Trophoblast cell (in vitro differentiated cells and primary cell): Measurements from ENCODE around the gene ABCB1.

Source experiments
- DNase-seq, 2 donors: peaks; one replicate each; pipeline ENCODE4 v3.0.0-alpha.2; 2016
- H2AFZ ChIP-seq: 2 replicates; pipeline ENCODE4 v1.6.1; 2013; ENCODE audit warnings: low read length, moderate library complexity, mild to moderate bottlenecking; ENCODE audit not compliant: insufficient read depth, poor library complexity
- H2AK5ac ChIP-seq: 2 replicates; pipeline ENCODE4 v1.6.1; 2013; ENCODE audit warnings: mild to moderate bottlenecking, low read length
- H2BK120ac ChIP-seq: 2 replicates; pipeline ENCODE4 v1.6.1; 2013; ENCODE audit warnings: low read length, mild to moderate bottlenecking, moderate library complexity; ENCODE audit not compliant: insufficient read depth, poor library complexity
- H2BK12ac ChIP-seq: 2 replicates; pipeline ENCODE4 v1.6.1; 2013; ENCODE audit warnings: mild to moderate bottlenecking, low read length, moderate library complexity
- H2BK5ac ChIP-seq: 2 replicates; pipeline ENCODE4 v1.6.1; 2013; ENCODE audit warnings: low read length, low read depth, moderate library complexity, mild to moderate bottlenecking; ENCODE audit not compliant: poor library complexity
- H3K14ac ChIP-seq: 2 replicates; pipeline ENCODE4 v1.6.1; 2013; ENCODE audit warnings: mild to moderate bottlenecking, low read length
- H3K18ac ChIP-seq: 2 replicates; pipeline ENCODE4 v1.6.1; 2013; ENCODE audit warnings: mild to moderate bottlenecking, low read length
- H3K23ac ChIP-seq: 2 replicates; pipeline ENCODE4 v1.6.1; 2013; ENCODE audit warnings: low read length
- H3K27ac ChIP-seq: 2 replicates; pipeline ENCODE4 v1.5.1; 2013; ENCODE audit warnings: low read depth, mild to moderate bottlenecking, inconsistent platforms, low read length, moderate library complexity
- H3K27me3 ChIP-seq: 2 replicates; pipeline ENCODE4 v1.6.1; 2013; ENCODE audit warnings: inconsistent platforms, mild to moderate bottlenecking, low read length, moderate library complexity; ENCODE audit not compliant: insufficient read depth
- H3K36me3 ChIP-seq, 2 experiments: 1 replicate in 1 of 2; 2 replicates in 1 of 2; pipeline ENCODE4 v1.6.1; 2013; ENCODE audit warnings: low read length in 2 of 2, mild to moderate bottlenecking in 2 of 2, moderate library complexity in 1 of 2; ENCODE audit not compliant: insufficient read depth in 2 of 2, control insufficient read depth in 1 of 2
- H3K4ac ChIP-seq: 2 replicates; pipeline ENCODE4 v1.6.1; 2013; ENCODE audit warnings: low read depth, mild to moderate bottlenecking, low read length, moderate library complexity
- H3K4me1 ChIP-seq, 2 experiments: 1 replicate in 1 of 2; 2 replicates in 1 of 2; pipeline ENCODE4 v1.6.1; 2013; ENCODE audit warnings: low read length in 2 of 2, mild to moderate bottlenecking in 2 of 2, moderate library complexity in 1 of 2; ENCODE audit not compliant: insufficient read depth in 2 of 2, control insufficient read depth in 1 of 2
- H3K4me2 ChIP-seq: 2 replicates; pipeline ENCODE4 v1.6.1; 2013; ENCODE audit warnings: inconsistent platforms, mild to moderate bottlenecking, low read length, moderate library complexity
- H3K4me3 ChIP-seq: 2 replicates; pipeline ENCODE4 v1.5.1; 2013; ENCODE audit warnings: mild to moderate bottlenecking, low read depth, low read length, inconsistent platforms
- H3K79me1 ChIP-seq: one replicate; pipeline ENCODE4 v1.6.1; 2013; ENCODE audit warnings: low read length
- H3K79me2 ChIP-seq: 2 replicates; pipeline ENCODE4 v1.6.1; 2013; ENCODE audit warnings: low read length, mild to moderate bottlenecking; ENCODE audit not compliant: control insufficient read depth, insufficient read depth, poor library complexity
- H3K9ac ChIP-seq: 2 replicates; pipeline ENCODE4 v1.6.1; 2013; ENCODE audit warnings: mild to moderate bottlenecking, low read length
- H3K9me3 ChIP-seq: 2 replicates; pipeline ENCODE4 v1.6.1; 2013; ENCODE audit warnings: low read depth, mild to moderate bottlenecking, control low read depth, inconsistent platforms, low read length; ENCODE audit not compliant: insufficient read depth
- H4K12ac ChIP-seq: 2 replicates; pipeline ENCODE4 v1.6.1; 2013; ENCODE audit warnings: low read depth, mild to moderate bottlenecking, low read length, moderate library complexity
- H4K8ac ChIP-seq: 2 replicates; pipeline ENCODE4 v1.6.1; 2013; ENCODE audit warnings: low read depth, mild to moderate bottlenecking, low read length, moderate library complexity
- H4K91ac ChIP-seq: one replicate; pipeline ENCODE4 v1.6.1; 2013; ENCODE audit warnings: low read depth, mild to moderate bottlenecking, low read length, moderate library complexity
- WGBS: extraction: QIAGEN DNeasy Blood & Tissue Kit; methylation state at CpG from one replicate; pipeline ENCODE4 v1.1.7; 2013; ENCODE audit warnings: missing lambda C conversion rate; ENCODE audit not compliant: insufficient read length, insufficient coverage; ENCODE audit errors: extremely low coverage; 5-methylcytosine and 5-hydroxymethylcytosine counted together

Gene ABCB1

DNA sequence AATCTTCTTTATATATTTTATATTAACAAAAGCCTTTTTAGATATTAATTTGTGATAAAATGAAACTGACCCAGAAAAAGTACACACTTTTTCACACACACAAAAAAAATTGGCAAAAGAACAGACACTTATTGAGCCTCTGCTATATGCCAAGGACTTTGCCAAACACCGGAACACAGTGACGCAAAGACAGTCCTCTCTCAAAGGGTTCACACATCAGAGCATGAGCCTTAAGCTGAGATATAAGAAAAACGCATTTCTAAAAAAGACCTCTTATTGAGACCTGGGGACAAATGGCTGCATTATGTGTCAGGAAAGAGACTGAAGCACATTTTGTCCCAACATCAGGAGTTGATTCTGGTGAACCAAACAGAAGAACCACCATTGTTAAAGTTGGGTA lies 101.2 kb downstream of the ABCB1 start:
- H2BK120ac ChIP-seq = no peak overlapping the region
- no peaks in the 10 kb centered on the region for H3K27me3 ChIP-seq
- no peak overlapping the region for H3K18ac ChIP-seq
- no peak overlapping the region for H4K12ac ChIP-seq
- H3K79me1 ChIP-seq = no peaks in the 10 kb centered on the region
- H3K4me1 ChIP-seq = no peaks in the 10 kb centered on the region
- H3K36me3 ChIP-seq = no peaks in the 10 kb centered on the region
- DNase-seq = no peak
- no CpG with 5 or more reads among the region's 3 CpGs for WGBS
- H3K14ac ChIP-seq = no peak overlapping the region
- H2AK5ac ChIP-seq = no peak overlapping the region
- no peaks in the 10 kb centered on the region for H3K79me2 ChIP-seq
- no peak overlapping the region for H2BK5ac ChIP-seq
- no peak overlapping the region for H3K4ac ChIP-seq
- H3K9me3 ChIP-seq = no peaks in the 10 kb centered on the region
- H2BK12ac ChIP-seq = no peak overlapping the region
- no peak overlapping the region for H4K91ac ChIP-seq
- H3K4me2 ChIP-seq = no peak overlapping the region
- H3K27ac ChIP-seq = no peak overlapping the region
- no peak overlapping the region for H2AFZ ChIP-seq
- no peak overlapping the region for H3K4me3 ChIP-seq
- H3K9ac ChIP-seq = no peak overlapping the region
- H4K8ac ChIP-seq = no peak overlapping the region
- no peak overlapping the region for H3K23ac ChIP-seq

- H3K9ac ChIP-seq = no peak overlapping the region
- no peak overlapping the region for H2BK5ac ChIP-seq
- H3K18ac ChIP-seq = no peak overlapping the region
- H3K4me2 ChIP-seq = no peak overlapping the region
- H4K12ac ChIP-seq = no peak overlapping the region
- H3K79me2 ChIP-seq = no peaks in the 10 kb centered on the region
- no peak overlapping the region for H3K27ac ChIP-seq
- no peak overlapping the region for H3K23ac ChIP-seq
- no peaks in the 10 kb centered on the region for H3K27me3 ChIP-seq
- no peaks in the 10 kb centered on the region for H3K79me1 ChIP-seq
- no CpG with 5 or more reads among the region's 1 CpG for WGBS
- no peak overlapping the region for H2AK5ac ChIP-seq
- H2BK120ac ChIP-seq = no peak overlapping the region
- no peaks in the 10 kb centered on the region for H3K4me1 ChIP-seq
- H3K4me3 ChIP-seq = no peak overlapping the region
- H4K91ac ChIP-seq = no peak overlapping the region
- no peaks in the 10 kb centered on the region for H3K9me3 ChIP-seq
- H3K4ac ChIP-seq = no peak overlapping the region
- no peak overlapping the region for H2AFZ ChIP-seq
- H3K14ac ChIP-seq = no peak overlapping the region
- no peaks in the 10 kb centered on the region for H3K36me3 ChIP-seq
- no peak overlapping the region for H4K8ac ChIP-seq
- no peak overlapping the region for H2BK12ac ChIP-seq
- DNase-seq = no peak
Observed at GRCh38 chr7:87498893-87499292, 101.8 kb downstream of the ABCB1 start.

- H3K9ac ChIP-seq = no peak overlapping the region
- no peak overlapping the region for H3K27ac ChIP-seq
- no peak overlapping the region for H2BK12ac ChIP-seq
- no peaks in the 10 kb centered on the region for H3K79me1 ChIP-seq
- H3K4me1 ChIP-seq = no peaks in the 10 kb centered on the region
- no peak overlapping the region for H2AK5ac ChIP-seq
- no peak overlapping the region for H3K23ac ChIP-seq
- H3K79me2 ChIP-seq = no peaks in the 10 kb centered on the region
- no peak overlapping the region for H3K14ac ChIP-seq
- no peaks in the 10 kb centered on the region for H3K9me3 ChIP-seq
- no peak overlapping the region for H3K4me2 ChIP-seq
- no peak overlapping the region for H4K91ac ChIP-seq
- DNase-seq = no peak
- no peak overlapping the region for H2AFZ ChIP-seq
- no peaks in the 10 kb centered on the region for H3K27me3 ChIP-seq
- no peaks in the 10 kb centered on the region for H3K36me3 ChIP-seq
- no peak overlapping the region for H2BK5ac ChIP-seq
- H3K18ac ChIP-seq = no peak overlapping the region
- no peak overlapping the region for H3K4me3 ChIP-seq
- no peak overlapping the region for H2BK120ac ChIP-seq
- no CpG with 5 or more reads among the region's 3 CpGs for WGBS
- H4K8ac ChIP-seq = no peak overlapping the region
- H4K12ac ChIP-seq = no peak overlapping the region
- no peak overlapping the region for H3K4ac ChIP-seq
Observed at GRCh38 chr7:87497482-87497881, 103.2 kb downstream of the ABCB1 start.

GRCh38 chr7:87495366-87495765 lies 105.3 kb downstream of the ABCB1 start:
- no peak for DNase-seq
- H3K18ac ChIP-seq = no peak overlapping the region

More at GRCh38 chr7:87495366-87495765, 105.3 kb downstream of the ABCB1 start:
- no peaks in the 10 kb centered on the region for H3K4me1 ChIP-seq
- H3K79me2 ChIP-seq = no peaks in the 10 kb centered on the region
- WGBS = no CpG with 5 or more reads among the region's 5 CpGs
- H4K12ac ChIP-seq = no peak overlapping the region
- no peak overlapping the region for H3K4me3 ChIP-seq
- no peaks in the 10 kb centered on the region for H3K36me3 ChIP-seq
- H4K8ac ChIP-seq = no peak overlapping the region
- H3K9me3 ChIP-seq = no peaks in the 10 kb centered on the region
- H3K9ac ChIP-seq = no peak overlapping the region
- no peak overlapping the region for H2AK5ac ChIP-seq
- H3K4me2 ChIP-seq = no peak overlapping the region
- H3K4ac ChIP-seq = no peak overlapping the region
- no peak overlapping the region for H2BK5ac ChIP-seq
- no peak overlapping the region for H4K91ac ChIP-seq
- no peak overlapping the region for H2BK12ac ChIP-seq
- no peak overlapping the region for H3K23ac ChIP-seq
- H3K14ac ChIP-seq = no peak overlapping the region
- H2BK120ac ChIP-seq = no peak overlapping the region
- H3K27ac ChIP-seq = no peak overlapping the region
- H3K79me1 ChIP-seq = no peaks in the 10 kb centered on the region
- no peaks in the 10 kb centered on the region for H3K27me3 ChIP-seq
- no peak overlapping the region for H2AFZ ChIP-seq
